ENCODE data around the gene ITPRID2. TPM values are rescaled to one million over a fixed set of nuclear protein-coding genes. Genes with fewer than 3 reads are reported as not detected.

Gene ITPRID2
- total RNA-seq, 1 experiment from 2014 or later: 1,605 TPM

- no peaks in the 10 kb centered on the region for H4K20me1 ChIP-seq (ENCODE audit: insufficient read depth)
- no peaks in the 10 kb centered on the region for H3K9me2 ChIP-seq (ENCODE audit: insufficient read depth)
- intact Hi-C loops (cut with micrococcal nuclease): no loop called here
- ATAC-seq (no peak), DNase-seq (ENCODE audit: low read depth, low spot score) (no peak)
- H3K9me3 ChIP-seq (ENCODE audit: control insufficient read depth in 1 of 2, insufficient read depth in 1 of 2, low read depth in 1 of 2, low read length in 2 of 2): no peaks in the 10 kb centered on the region
- BruUV-seq (replicated peaks): no TSS peak
- ChIA-PET RAD21 (ENCODE audit: low non-redundant PET in 1 of 2, low total read pairs in 2 of 2, uncharacterized antibody in 2 of 2, unreplicated experiment in 2 of 2) (no interaction called here), CTCF (interaction anchor here (1.1 kb wide), 1 partner anchor 10 kb away, joined by 3 read pairs; no protein-coding TSS in a partner anchor), POLR2A (interaction anchor here (0.8 to 5.0 kb wide), 7 partner anchors 10 to 152 kb away, joined by 3 to 25 read pairs (median 4); no protein-coding TSS in a partner anchor)
- H3K4me2 ChIP-seq (ENCODE audit: low read length): peak overlapping the region; percentile 92
- peaks cover 54 to 58% of the 10 kb centered on the region in 2 experiments for H3K36me3 ChIP-seq (ENCODE audit: control insufficient read depth in 1 of 2, insufficient read depth in 2 of 2, low read length in 2 of 2)
- H3K27ac ChIP-seq (ENCODE audit: low read depth, low read length): peak overlapping the region; percentile 99
- no peaks in the 10 kb centered on the region for H3K27me3 ChIP-seq (ENCODE audit: insufficient read depth, low read length)
- H3K4me3 ChIP-seq (replicated peaks in 1 of 2; ENCODE audit: low read depth in 1 of 2, low read length in 2 of 2): peak overlapping the region; percentile 74 to 81
- H3K79me2 ChIP-seq (ENCODE audit: insufficient read depth, low read length): peaks cover 91% of the 10 kb centered on the region
- H3K4me1 ChIP-seq (ENCODE audit: control insufficient read depth in 1 of 2, insufficient read depth in 2 of 2, low read length in 2 of 2): peaks cover 70 to 81% of the 10 kb centered on the region in 2 experiments
- H2AFZ ChIP-seq (ENCODE audit: low read depth, low read length, poor library complexity, severe bottlenecking): no peak overlapping the region
- no peak for TF ChIP-seq FOSL1 (IDR thresholded peaks at IDR 0.05; ENCODE audit: low read depth)
- no peak for TF ChIP-seq SRF (IDR thresholded peaks at IDR 0.05; ENCODE audit: low read depth)
- peak; percentile 32; the same call in 1 of the 2 replicates for TF ChIP-seq CBX3 (IDR thresholded peaks at IDR 0.05; ENCODE audit: low read depth)
- TF ChIP-seq JUND (IDR thresholded peaks at IDR 0.05): no peak; the same call in 1 of the 2 replicates
- 0 out of 2 replicates have a peak, but pooled peaks have one; percentile 21 for TF ChIP-seq ATF3 (IDR thresholded peaks at IDR 0.05)
- peak overlapping the region; percentile 84 for H3K9ac ChIP-seq (ENCODE audit: low read length)
Observed at GRCh38 chr2:181894381-181894780, 2.9 kb downstream of the ITPRID2 start.

- ATAC-seq (no peak), DNase-seq (ENCODE audit: low read depth, low spot score) (no peak)
- Histone ChIP-seq H3K27me3 (ENCODE audit: insufficient read depth, low read length) (no peaks in the 10 kb centered on the region), H3K9me3 (ENCODE audit: control insufficient read depth in 1 of 2, insufficient read depth in 1 of 2, low read depth in 1 of 2, low read length in 2 of 2) (no peaks in the 10 kb centered on the region), H3K9me2 (ENCODE audit: insufficient read depth) (no peaks in the 10 kb centered on the region), H3K4me2 (ENCODE audit: low read length) (peak overlapping the region; percentile 92), H3K79me2 (ENCODE audit: insufficient read depth, low read length) (peaks cover 93% of the 10 kb centered on the region), H4K20me1 (ENCODE audit: insufficient read depth) (peaks cover 3% of the 10 kb centered on the region; the same call in 1 of the 2 replicates), H3K4me1 (ENCODE audit: control insufficient read depth in 1 of 2, insufficient read depth in 2 of 2, low read length in 2 of 2) (peaks cover 70 to 81% of the 10 kb centered on the region in 2 experiments), H3K4me3 (replicated peaks in 1 of 2; ENCODE audit: low read depth in 1 of 2, low read length in 2 of 2) (peak overlapping the region; percentile 74 to 81), H3K27ac (ENCODE audit: low read depth, low read length) (peak overlapping the region; percentile 99), H3K9ac (ENCODE audit: low read length) (peak overlapping the region; percentile 84), H2AFZ (ENCODE audit: low read depth, low read length, poor library complexity, severe bottlenecking) (no peak overlapping the region), H3K36me3 (ENCODE audit: control insufficient read depth in 1 of 2, insufficient read depth in 2 of 2, low read length in 2 of 2) (peaks cover 63 to 72% of the 10 kb centered on the region in 2 experiments)
- RAD21 ChIA-PET (ENCODE audit: low non-redundant PET in 1 of 2, low total read pairs in 2 of 2, uncharacterized antibody in 2 of 2, unreplicated experiment in 2 of 2): no interaction called here
- intact Hi-C loops (cut with micrococcal nuclease): no loop called here
- POLR2A ChIA-PET: interaction anchor here (1.0 to 5.1 kb wide), 11 partner anchors 9 to 154 kb away, joined by 3 to 32 read pairs (median 4); no protein-coding TSS in a partner anchor
- CTCF ChIA-PET: interaction anchor here (0.7 to 1.4 kb wide), 2 partner anchors 120 to 153 kb away, joined by 3 read pairs; no protein-coding TSS in a partner anchor
- TF ChIP-seq RAD21 (IDR thresholded peaks at IDR 0.05; ENCODE audit: low read depth) (no peak), JUND (IDR thresholded peaks at IDR 0.05) (peak; percentile 8; the same call in 1 of the 2 replicates), SP1 (IDR thresholded peaks at IDR 0.05; ENCODE audit: low read depth) (0 out of 2 replicates have a peak, but pooled peaks have one; percentile 9), CBX3 (IDR thresholded peaks at IDR 0.05; ENCODE audit: low read depth) (no peak)
- BruUV-seq (replicated peaks): no TSS peak
Observed at GRCh38 chr2:181895818-181896217, 4.3 kb downstream of the ITPRID2 start.
